ENCODE measurements around the gene DPYSL4.
"Not testable (repeated sequence)": the region's sequence is repeated elsewhere in the genome, so short reads cannot be mapped to it uniquely, and the experiment has no call there.

Gene DPYSL4

DNA sequence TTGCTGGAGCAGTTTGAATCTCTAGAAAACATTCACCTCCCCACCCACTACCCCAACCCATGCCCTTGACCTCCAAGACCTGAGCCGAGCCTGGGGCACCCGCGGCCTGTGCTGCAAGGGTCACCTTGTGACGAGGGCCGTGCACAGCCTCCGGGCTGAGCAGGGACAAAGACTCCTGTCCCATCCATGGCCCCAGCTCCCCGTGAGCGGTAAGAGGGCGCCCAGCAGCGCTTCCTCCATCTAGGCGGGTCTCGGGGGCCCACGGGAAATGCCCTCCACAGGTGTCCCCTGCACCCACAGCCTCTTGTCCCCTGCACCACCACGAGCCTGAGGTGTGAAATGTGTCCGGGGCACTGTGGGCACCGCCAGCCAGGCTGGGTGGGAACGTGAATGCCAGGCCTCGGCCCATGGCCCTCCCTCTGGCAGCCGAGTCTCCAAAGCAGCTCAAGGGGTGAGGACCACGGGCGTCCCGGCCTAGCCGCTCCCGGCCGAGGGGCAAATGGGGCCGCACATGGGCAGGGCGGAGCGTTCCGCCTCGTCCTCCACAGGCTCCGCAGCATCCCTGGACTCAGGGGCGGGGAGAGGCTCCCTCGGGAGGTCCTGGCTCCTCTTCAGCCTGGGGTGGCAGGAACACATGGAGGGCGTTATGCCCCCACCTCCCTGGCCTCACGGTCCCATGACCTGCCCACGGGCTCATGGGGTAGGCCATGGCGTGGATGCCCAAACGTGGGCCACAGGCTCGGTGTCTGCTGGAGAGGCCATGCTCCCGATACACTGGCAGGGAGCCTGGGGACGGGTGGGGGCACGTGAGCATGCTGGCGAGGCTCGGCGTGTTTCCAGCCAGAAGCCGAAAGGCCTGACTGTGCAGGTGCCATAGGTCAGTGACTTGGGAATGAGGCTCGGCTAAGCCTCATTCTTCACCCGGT, 21.1 kb downstream of the DPYSL4 start:
- DNase-seq (ENCODE audit: low read depth), result no peak

DNA sequence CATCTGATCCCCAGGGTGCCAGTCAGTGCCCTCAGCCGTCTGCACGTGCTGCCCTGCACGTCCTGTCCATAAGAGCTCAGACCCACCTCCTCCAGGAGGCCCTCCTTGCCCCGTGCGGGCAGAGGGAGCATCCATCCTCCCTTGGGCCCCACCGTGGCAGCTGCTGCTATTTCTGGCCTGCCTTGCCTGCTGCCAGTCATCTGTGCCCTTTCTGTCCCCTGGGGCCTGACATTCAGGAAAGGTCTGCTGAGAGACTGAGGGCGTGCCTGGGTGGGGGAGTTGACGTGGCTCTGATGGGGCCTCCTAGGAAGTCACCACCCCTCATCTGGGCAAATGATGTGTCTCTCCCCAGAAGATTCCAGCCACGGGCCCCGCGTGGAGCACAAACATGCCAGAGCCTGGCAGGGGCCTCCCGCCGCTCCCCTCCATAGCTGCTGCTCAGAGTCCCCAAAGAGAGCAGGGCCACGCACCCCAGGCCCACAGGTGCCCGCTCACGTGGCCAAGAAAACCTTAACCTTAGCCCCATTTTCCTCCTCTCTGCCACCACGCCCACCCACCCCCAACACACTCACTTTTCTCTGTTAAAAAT, 21.8 kb downstream of the DPYSL4 start:
- no peak for DNase-seq (ENCODE audit: low read depth)

DNA sequence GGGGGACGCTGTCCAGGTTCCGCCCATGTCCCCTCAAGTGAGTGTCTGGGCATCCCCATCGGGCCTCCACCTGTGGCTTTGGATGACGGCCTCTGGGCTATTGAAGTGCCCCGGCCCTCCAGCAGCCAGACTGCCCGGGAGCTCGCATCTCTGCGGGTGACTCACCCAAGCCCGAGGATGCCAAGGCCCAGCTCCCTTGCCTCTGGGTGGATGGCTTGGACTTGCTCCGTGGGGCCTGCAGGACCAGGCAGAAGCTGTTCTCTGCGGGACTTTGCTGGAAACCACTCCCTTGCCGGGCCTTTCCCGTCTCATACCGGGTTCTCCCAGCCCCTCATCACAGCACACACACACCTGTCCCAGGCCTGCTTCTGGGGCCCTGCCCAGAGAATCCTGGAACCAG, 22.4 kb downstream of the DPYSL4 start:
- no peak for DNase-seq (ENCODE audit: low read depth)

DNA sequence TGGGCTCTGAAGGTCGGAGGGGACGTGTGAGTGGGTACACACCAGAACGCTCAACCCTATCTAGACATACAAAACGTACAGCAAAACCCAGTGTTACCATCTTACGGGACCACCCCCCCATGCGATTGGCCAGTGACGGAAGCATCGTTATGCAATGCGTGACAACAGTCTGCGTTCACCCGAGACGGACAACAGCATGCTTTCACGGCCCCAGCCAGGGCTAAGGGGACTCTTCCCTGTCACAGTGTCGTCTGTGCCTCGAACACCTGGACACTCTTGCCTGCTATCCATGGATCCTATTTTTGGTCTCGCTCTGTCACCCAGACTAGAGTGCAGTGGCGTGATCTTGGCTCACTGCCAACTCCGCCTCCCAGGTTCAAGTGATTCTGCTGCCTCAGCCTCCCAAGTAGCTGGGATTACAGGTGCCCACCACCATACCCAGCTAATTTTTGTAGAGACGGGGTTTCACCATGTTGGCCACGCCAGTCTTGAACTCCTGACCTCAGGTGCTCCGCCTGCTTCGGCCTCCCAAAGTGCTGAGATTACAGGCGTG, 23.3 kb downstream of the DPYSL4 start:
- DNase-seq (ENCODE audit: low read depth), result no peak

DNA sequence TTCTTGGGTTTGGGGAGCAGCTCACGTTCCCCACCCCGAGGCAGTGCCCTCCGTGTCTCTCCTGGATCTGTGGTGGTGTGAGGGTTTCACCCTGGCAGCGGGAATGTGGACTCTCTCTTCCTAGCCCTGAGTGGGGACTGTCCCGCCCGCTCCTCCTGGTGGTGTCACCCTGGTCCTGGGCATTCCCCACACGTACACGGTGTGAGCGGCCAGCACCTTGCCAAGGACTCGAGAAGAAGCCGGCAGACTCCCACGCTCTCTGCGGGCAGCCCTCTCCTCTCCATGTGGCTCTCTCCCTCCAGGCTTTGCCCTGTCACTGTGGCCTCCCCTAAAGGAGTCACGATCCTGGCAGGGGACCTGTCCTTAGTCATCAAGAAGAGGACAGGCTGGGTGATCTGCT, 24.0 kb downstream of the DPYSL4 start:
- no peak for DNase-seq (ENCODE audit: low read depth)

DNA sequence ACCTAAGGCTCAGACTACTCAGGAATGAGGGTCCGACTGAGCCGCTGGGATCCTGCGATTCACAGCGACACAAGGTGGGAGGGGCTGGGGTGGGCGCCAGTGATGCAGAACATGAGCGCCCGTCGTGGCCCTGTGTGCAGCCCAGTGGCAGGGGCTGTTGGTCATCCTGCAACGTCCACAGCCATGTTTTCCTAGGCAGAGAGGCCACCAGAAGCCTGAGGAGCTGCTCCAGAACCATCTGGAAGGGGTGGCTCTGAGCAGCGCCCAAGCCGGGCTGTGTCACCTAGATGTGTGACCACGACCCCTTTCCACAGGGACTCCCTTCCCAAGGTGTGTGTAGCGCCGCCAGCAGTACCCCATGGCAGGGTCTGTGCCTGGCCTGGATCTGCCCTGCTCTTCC, 24.5 kb downstream of the DPYSL4 start:
- no peak for DNase-seq (ENCODE audit: low read depth)

DNA sequence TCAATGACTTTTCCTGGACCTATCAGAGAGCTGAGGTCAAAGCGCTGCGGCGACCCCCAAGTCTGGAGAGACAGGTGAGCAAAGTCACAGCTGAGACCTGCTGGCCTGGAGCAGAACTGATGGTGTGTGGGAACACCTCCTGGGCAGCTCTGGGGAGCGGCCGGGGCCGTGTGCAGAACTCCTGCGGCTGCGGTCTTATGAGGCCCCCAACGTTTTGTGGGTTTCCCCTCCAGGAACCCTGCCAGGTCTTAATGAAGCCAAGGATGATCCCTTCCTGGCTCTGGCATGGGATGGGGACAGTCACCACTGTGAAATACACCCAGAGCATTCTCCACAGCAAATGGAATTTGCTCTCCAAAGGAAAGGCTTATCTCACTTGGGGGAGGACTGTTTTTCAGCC, 26.1 kb downstream of the DPYSL4 start:
- no peak for DNase-seq (ENCODE audit: low read depth)

DNA sequence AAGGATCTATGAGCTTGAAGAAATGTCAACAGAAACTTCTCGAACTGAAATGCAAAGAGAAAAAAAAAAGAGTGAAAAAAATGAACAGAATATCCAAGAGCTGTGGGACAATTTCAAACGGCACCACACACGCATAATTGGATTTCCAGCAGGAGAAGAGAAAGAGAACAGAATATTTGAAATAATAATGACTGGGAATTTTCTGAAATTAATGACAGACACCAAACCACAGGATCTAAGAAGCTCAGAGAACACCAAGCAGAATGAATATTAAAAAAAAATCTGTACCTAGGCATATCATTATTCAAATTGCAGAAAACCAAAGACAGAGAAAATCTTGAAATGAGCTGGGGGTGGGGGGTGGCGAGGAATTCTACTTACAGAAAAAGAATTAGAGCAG, 27.2 kb downstream of the DPYSL4 start:
- no peak for DNase-seq (ENCODE audit: low read depth)

DNA sequence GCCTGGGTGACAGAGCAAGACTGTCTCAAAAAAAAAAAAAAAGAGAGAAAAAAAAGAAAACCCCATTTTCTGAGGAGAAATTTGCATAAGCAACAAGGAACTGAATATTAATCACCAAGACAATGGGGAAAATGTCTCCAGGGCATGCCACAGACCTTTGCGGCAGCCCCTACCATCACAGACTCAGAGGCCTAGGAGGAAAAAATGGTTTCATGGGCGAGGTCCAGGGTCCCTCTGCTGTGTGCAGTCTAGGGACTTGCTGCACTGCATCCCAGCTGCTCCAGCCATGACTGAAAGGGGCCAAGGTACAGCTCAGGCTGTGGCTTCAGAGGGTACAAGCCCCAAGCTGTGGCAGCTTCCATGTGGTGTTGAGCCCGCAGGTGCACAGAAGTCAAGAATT, 29.7 kb downstream of the DPYSL4 start:
- not testable (repeated sequence) for DNase-seq (ENCODE audit: low read depth)

DNA sequence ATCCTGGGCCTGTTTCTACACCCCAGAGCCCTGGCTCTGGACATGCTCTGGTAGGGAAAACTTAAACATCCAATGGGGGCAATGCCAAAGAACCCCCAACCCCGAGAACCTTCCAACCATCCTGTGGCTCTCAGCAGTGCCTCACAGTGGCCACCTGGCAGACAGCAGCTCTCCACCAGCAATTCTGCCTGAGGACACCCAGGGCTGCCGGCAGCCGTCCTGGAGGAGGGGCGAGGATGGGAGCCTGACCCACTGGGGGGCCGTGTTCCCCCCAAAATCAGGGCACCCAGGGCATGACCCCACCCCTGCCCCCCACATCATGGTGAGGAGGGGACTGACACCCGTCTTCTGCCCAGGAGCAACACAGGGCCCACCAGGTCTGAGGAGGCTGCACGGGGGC, 32.7 kb downstream of the DPYSL4 start:
- DNase-seq (ENCODE audit: low read depth), result no peak

DNA sequence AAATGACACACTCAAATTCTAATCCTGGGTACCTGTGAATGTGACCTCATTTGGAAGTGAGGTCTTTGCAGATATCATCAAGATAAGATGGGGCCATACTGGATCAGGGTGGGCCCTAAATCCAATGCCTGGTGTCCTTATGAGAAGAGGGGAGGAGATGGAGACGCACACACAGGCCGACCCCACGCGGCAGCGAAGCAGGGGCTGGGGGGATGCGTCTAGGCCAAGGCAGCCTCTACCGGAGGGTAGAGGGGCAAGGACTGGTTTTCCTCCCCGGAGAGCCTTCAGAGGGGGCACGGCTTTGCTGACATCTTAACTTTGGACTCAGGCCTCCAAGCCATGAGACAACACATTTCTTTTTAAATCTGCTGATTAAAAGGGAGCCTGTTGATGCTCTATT, 33.3 kb downstream of the DPYSL4 start:
- DNase-seq (ENCODE audit: low read depth), result no peak

DNA sequence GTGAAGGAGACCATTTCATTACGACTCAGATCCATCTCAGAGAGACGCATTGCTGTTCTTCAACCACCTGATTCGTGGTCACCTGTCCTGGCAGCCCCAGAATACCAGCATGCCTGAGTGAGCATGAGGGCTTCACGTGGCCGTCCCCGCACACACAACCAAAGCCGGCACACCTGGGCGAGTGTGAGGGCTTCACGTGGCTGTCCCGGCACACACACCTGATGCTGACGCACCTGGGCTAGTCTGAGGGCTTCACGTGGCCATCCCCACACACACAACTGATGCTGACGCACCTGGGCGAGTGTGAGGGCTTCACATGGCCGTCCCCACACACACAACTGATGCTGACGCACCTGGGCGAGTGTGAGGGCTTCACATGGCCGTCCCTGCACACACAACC, 34.2 kb downstream of the DPYSL4 start:
- DNase-seq (ENCODE audit: low read depth), result not testable (repeated sequence)

DNA sequence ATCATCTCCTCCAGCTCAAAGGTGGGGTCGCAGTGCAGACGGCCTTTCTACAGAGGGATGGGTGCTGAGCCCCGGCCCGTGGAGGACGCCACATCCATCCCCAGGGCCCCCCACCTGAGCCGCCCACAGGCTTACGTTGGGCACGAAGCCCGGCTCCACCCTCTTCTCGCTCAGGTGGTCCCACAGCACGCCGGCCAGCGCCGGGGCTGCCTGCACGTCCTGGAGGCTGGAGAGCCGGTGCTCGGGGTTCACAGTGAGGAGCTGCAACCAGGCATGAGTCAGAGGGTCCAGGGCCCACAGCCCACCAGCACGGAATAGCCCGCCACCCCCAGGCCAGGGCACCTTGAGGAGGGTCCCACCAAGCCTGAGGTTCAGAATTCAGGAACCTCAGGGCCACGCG, 36.0 kb downstream of the DPYSL4 start:
- DNase-seq (ENCODE audit: low read depth), result no peak

DNA sequence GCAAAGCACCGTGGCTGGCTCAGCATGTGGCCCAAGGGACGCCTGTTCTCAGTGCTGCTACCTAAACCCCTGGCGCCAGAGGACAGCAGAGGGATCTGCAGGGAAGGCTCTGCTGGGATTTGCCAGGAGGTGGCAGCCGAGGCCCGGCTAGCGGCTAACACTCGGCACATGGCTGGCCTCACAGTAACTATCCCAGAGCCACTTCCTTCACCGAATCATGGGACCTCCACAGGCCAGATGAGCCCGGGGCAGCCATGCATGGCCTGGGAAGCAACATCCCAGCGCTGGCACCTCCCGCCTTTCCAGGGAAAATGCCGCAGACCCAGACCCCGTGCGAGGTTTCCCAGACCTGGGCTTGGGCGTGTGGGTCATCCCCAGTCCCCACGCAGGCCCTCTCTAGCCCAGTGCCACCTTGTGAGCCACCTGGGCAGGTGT, 36.4 kb downstream of the DPYSL4 start:
- DNase-seq (ENCODE audit: low read depth), result peak; percentile 83

DNA sequence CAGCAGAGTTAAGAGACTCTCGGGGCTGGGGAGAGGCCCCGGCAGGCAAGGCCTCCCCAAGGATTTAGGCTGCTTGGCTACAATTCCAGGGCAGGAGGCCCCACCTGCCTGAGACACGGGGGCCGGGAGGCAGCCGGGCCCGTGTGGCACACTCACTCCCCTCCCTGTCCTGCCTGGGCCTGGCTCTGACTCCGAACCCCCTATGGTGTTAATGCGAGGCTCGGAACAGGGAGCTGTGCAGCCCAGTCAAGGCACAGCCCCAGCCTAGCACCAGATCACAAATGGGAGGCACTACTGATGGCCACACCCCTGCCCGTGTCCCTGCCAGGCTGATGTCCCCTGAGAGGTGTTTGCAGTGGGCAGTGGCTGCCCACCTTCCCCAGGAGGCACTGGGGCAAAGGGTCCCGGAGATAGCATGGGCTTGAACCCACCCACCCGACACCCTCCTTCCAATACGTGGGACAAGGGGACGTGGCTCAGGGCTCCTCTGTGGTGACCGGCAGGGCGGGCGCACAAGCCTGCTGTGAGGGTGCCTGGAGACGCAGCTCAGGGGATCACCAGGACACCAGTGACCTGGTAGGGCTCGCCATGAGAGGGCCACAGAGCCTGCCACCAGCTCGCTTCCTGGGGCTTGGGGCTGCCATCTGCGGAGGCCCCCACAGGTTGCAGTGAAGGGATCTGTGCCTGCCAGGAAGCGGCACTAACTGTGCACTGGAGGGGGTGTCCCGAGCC, 37.0 kb downstream of the DPYSL4 start:
- DNase-seq (ENCODE audit: low read depth), result no peak

DNA sequence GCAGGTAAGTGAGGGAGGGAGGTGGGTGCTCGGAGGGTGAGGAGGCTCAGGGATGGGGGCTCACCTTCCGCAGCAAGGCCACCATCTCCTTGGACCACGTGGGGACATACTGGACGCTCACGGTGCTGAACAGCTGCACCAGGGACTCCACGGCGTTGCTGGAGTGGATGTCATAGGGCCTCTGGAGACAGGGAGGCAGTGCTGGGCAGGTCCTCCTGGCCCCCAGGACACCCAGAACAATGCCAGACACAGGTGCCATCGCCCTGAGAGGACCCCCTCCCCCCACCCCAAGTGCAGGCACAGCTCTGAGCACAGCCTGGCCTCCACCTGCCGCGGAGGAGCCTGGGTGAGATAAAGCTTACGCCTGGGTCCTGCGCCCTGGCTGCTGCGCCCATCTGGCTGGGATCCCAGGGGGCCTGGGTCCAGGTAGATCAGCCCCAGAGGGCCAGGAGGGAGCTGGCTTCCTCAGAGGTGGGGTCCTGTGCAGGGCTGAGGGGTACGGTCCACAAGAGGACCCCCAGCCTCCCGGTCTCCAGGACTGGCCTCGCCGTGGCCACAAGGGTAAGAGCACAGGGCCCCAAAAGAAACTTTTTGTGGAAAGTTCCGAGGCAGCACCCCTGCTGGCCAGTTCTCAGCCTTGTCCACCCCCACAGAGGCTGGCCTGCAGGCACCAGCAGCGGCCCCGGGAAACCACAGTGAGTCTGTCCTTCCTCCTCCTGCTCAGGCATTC, 37.8 kb downstream of the DPYSL4 start:
- no peak for DNase-seq (ENCODE audit: low read depth)

DNA sequence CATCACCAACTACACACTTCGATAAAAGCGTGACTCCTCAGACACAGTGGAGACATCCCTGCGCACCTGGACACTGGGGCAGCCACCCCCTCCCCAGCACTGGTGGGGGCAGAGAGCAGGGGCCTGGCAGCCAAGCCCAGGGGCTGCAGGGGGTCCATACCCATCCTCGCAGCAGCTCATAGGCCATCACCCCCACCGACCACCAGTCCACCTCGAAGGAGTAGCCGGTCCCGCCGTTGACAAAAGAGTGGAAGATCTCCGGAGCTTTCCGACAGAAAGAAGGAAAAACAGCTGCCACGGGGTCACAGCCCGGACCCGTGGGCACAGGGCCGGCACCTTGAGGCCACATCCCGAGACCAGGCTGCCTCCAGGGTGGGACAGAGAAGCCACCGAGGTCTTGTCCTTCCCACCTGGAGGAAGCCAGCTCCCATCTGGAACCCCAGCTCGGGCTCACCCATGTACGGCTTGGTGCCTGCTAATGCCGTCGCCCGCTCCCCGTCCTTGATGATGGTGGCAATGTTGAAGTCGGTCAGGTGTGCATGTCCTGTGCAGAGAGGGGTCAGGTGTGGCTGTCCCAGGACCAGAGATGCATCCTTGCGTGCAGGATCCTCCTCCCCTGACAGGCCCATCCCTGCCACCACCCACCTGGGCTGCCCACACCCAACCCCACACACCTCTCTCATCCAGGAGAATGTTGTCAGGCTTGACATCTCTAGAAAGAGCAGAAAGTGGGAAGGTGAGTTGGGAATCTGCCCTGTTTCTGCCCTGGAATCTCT, 38.5 kb downstream of the DPYSL4 start:
- no peak for DNase-seq (ENCODE audit: low read depth)

DNA sequence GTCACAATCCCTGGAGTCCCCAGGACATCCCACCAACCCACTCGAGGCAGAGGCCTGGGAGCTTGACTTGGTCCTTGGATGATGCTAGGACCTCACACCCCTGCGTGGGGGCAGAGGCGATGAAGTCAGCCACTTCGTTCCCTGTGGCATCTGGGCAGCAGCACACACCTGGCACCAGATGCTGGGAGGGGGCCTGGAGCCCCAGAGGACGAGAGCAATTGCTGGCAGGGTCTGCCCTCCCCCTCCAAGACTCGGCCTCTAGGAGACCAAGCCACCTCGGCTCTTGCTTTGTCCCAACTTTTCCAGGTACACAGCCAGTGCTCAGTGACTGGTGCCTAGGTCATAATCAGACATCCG, 39.1 kb downstream of the DPYSL4 start:
- DNase-seq (ENCODE audit: low read depth), result no peak

DNA sequence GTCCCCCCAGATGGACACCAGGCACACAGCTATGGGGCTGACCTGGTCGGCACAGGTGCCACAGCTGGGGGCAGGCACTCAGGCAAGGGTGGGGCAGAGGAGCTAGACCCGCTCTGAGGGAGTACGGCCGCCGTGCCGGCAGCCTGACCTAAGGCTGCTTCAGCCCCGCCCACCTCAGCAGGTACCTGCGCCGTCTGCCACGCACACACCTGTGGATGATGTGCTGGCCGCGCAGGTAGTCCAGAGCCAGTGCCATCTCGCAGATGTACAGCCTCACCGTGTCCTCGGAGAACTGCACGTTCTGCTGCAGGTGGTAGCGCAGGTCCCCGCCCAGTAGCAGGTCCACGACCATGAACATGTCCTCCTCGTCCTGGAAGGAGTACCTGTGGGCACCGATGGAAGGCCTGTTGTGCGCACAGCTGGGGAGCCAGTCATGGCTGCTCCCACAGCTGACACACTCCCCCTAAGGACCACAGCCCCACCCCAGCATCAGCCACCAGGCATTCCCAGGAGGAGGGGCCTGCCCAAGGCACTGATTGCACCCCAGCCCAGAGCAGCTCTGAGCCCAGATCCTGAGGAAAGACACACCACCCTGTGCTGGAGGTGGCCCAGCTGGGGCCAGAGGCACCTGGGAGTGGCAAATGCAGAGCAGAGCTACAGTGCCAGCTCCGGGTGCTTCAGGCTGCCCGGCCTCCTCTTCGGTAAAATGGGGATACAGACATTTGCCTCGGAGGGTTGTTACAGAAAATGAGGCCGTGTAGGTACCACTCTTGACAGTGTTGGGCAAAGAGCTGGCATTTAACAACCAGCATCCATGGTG, 40.0 kb downstream of the DPYSL4 start:
- DNase-seq (ENCODE audit: low read depth), result no peak

DNA sequence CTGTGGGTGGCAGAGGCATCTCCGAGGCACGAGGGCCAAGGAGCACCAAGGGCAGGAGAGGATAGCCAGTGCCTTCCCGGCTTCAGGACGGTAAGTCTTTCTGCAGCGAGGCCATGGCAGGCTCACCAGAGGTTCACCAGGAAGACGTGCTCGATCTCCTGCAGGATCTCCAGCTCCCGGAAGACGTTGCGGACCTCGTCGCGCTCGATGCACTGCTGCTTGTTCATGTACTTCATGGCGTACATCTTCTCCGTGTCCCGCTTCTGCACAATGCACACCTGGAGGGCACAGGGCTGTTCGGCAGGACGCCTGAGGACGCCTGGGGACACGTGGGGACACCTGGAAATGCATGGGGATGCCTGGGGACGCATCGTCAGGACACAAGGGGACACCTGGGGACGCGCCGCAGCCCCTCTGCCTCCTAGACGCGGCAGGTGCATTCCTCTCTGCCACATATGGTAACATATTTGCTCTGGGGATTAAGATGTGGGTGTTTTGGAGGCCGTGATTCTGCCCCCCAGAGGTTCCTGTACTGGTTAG, 41.2 kb downstream of the DPYSL4 start:
- no peak for DNase-seq (ENCODE audit: low read depth)

Measured in iris pigment epithelial cell (primary cell).